8988T (cell line): ENCODE data around the gene IAH1.

Experiments used
- DNase-seq: peaks from one replicate; pipeline ENCODE4 v3.0.0; 2011

The IAH1 gene

GRCh38 chr2:9535177-9535576 is 60.8 kb downstream of the IAH1 start:
- no peak for DNase-seq

- DNase-seq = no peak
Observed at GRCh38 chr2:9536504-9536903, 62.2 kb downstream of the IAH1 start.

GRCh38 chr2:9538000-9538507 is 63.7 kb downstream of the IAH1 start:
- DNase-seq = no peak
